GM12892 (cell line): Measurements from ENCODE around the gene UNC50.
A peak's percentile ranks its signal among the peaks of the same experiment; 100 is the strongest.
"Not testable (repeated sequence)": the region's sequence is repeated elsewhere in the genome, so short reads cannot be mapped to it uniquely, and the experiment has no call there.

ENCODE experiments used
- DNase-seq: peaks from one replicate; pipeline ENCODE4 v3.0.0; 2011; ENCODE audit not compliant: insufficient read length
- FAIRE-seq: peaks from 2 replicates; lab custom pipeline; 2011; peaks lifted over from hg19 to GRCh38; lab: Jason Lieb, UNC
- POLR2A ChIP-seq: IDR thresholded peaks from 2 replicates; pipeline ENCODE4 v1.6.1; 2011; ENCODE audit warnings: low read depth, low read length, control low read depth
- POLR2AphosphoS5 ChIP-seq: IDR thresholded peaks from 2 replicates; pipeline ENCODE4 v1.6.1; 2011; ENCODE audit warnings: low read depth, low read length, control low read depth
- TAF1 ChIP-seq: IDR thresholded peaks from 2 replicates; pipeline ENCODE4 v1.6.1; 2011; ENCODE audit warnings: low read depth, mild to moderate bottlenecking, control low read depth, low read length, borderline replicate concordance

UNC50 gene

GRCh38 chr2:98579926-98580325 is 28.5 kb upstream of the UNC50 start:
- FAIRE-seq = no peak
- no peak for DNase-seq
- TF ChIP-seq POLR2A = no peak
- TF ChIP-seq TAF1 = no peak
- no peak for TF ChIP-seq POLR2AphosphoS5

GRCh38 chr2:98580656-98581284 is 27.6 kb upstream of the UNC50 start:
- DNase-seq (no peak), FAIRE-seq (peak; percentile 76)
- TF ChIP-seq POLR2AphosphoS5 = no peak
- TF ChIP-seq POLR2A = no peak
- TF ChIP-seq TAF1 = no peak

GRCh38 chr2:98582523-98582922 is 25.9 kb upstream of the UNC50 start:
- DNase-seq (no peak), FAIRE-seq (no peak)
- no peak for TF ChIP-seq TAF1
- TF ChIP-seq POLR2AphosphoS5 = no peak
- TF ChIP-seq POLR2A = no peak

GRCh38 chr2:98583276-98583675 is 25.1 kb upstream of the UNC50 start:
- TF ChIP-seq POLR2A (no peak), TAF1 (no peak), POLR2AphosphoS5 (no peak)
- DNase-seq = no peak
- FAIRE-seq = no peak

- no peak for FAIRE-seq
- no peak for TF ChIP-seq POLR2AphosphoS5
- no peak for TF ChIP-seq TAF1
- no peak for TF ChIP-seq POLR2A
- no peak for DNase-seq
Measured at GRCh38 chr2:98583816-98584618, 24.4 kb upstream of the UNC50 start.

GRCh38 chr2:98585386-98585785 is 23.0 kb upstream of the UNC50 start:
- DNase-seq (no peak), FAIRE-seq (no peak)
- TF ChIP-seq POLR2AphosphoS5 (no peak), TAF1 (no peak), POLR2A (no peak)

- DNase-seq = no peak
- no peak for TF ChIP-seq POLR2AphosphoS5
- TF ChIP-seq POLR2A = no peak
- TF ChIP-seq TAF1 = no peak
- FAIRE-seq = no peak
Measured at GRCh38 chr2:98586551-98587140, 21.7 kb upstream of the UNC50 start.

- TF ChIP-seq POLR2A (no peak), POLR2AphosphoS5 (no peak), TAF1 (no peak)
- no peak for DNase-seq
- no peak for FAIRE-seq
Measured at GRCh38 chr2:98588880-98589431, 19.4 kb upstream of the UNC50 start.

- TF ChIP-seq POLR2A = no peak
- TF ChIP-seq POLR2AphosphoS5 = no peak
- TF ChIP-seq TAF1 = no peak
- DNase-seq (no peak), FAIRE-seq (no peak)
Measured at GRCh38 chr2:98589489-98589888, 18.9 kb upstream of the UNC50 start.

GRCh38 chr2:98592565-98592964 is 15.8 kb upstream of the UNC50 start:
- TF ChIP-seq TAF1 = no peak
- no peak for TF ChIP-seq POLR2A
- no peak for TF ChIP-seq POLR2AphosphoS5
- no peak for DNase-seq
- no peak for FAIRE-seq

- not testable (repeated sequence) for DNase-seq, FAIRE-seq
Measured at GRCh38 chr2:98594665-98595064, 13.7 kb upstream of the UNC50 start.

- TF ChIP-seq POLR2AphosphoS5 = no peak
- no peak for TF ChIP-seq TAF1
- no peak for TF ChIP-seq POLR2A
- no peak for FAIRE-seq
- DNase-seq = no peak
Measured at GRCh38 chr2:98598781-98599428, 9.5 kb upstream of the UNC50 start.
